Measurements from ENCODE around the gene WDR88. TPM values are rescaled to one million over a fixed set of nuclear protein-coding genes. Genes with fewer than 3 reads are reported as not detected.

Gene WDR88
- total and polyA plus RNA-seq, 10 of the 15 experiments (the other 5 are each of a cell fraction or from before 2014, with no cell fraction given): 0.19 to 0.34 TPM; not detected in 8

- Histone ChIP-seq H4K20me1 (ENCODE audit: control insufficient read depth, insufficient read depth) (no peaks in the 10 kb centered on the region), H2AFZ (ENCODE audit: control insufficient read depth, low read depth, low read length) (no peak overlapping the region), H3K9ac (ENCODE audit: control insufficient read depth, insufficient read depth, low read length) (no peak overlapping the region), H3K36me3 (ENCODE audit: control insufficient read depth in 2 of 2, insufficient read depth in 2 of 2, low read length in 1 of 2) (no peaks in the 10 kb centered on the region), H3K4me2 (ENCODE audit: control insufficient read depth, insufficient read depth) (no peak overlapping the region), H3K27ac (ENCODE audit: control insufficient read depth, insufficient read depth) (no peak overlapping the region), H3K9me3 (replicated peaks; ENCODE audit: control insufficient read depth, insufficient read depth, low read length) (no peaks in the 10 kb centered on the region), H3K27me3 (replicated peaks in 1 of 2; ENCODE audit: control insufficient read depth in 2 of 2, insufficient read depth in 2 of 2, low read length in 1 of 2) (no peaks in the 10 kb centered on the region), H3K4me3 (no peak overlapping the region), H3K79me2 (ENCODE audit: control insufficient read depth, insufficient read depth, low read length) (no peaks in the 10 kb centered on the region), H3K4me1 (ENCODE audit: control insufficient read depth, insufficient read depth, low read length) (peaks cover 10% of the 10 kb centered on the region)
- ChIA-PET POLR2A (no interaction called here), CTCF (interaction anchor here (3.2 kb wide), 1 partner anchor 26 kb away, joined by 12 read pairs; no protein-coding TSS in a partner anchor), RAD21 (ENCODE audit: unreplicated experiment) (interaction anchor here (0.9 kb wide), 1 partner anchor 26 kb away, joined by 3 read pairs; no protein-coding TSS in a partner anchor), SMC1A (ENCODE audit: uncharacterized antibody, unreplicated experiment) (no interaction called here)
- in situ Hi-C loops (cut with MboI) (no loop called here), intact Hi-C loops (cut with micrococcal nuclease; ENCODE audit: unreplicated experiment) (no loop called here)
- no peak for FAIRE-seq
- DNase-seq (ENCODE audit: low read depth, low spot score): no peak
- 100% methylated on average over 3 of the region's 3 CpGs for WGBS (ENCODE audit: insufficient coverage, insufficient replicate concordance, low lambda C conversion rate, missing lambda C conversion rate)
- BruUV-seq (replicated peaks): no TSS peak
- TF ChIP-seq BMI1 (IDR thresholded peaks at IDR 0.05; ENCODE audit: borderline replicate concordance): no peak
- no peak for TF ChIP-seq NFIC (IDR thresholded peaks at IDR 0.05; ENCODE audit: low read depth, low read length)
- no peak for TF ChIP-seq MEF2B (IDR thresholded peaks at IDR 0.05; ENCODE audit: partially characterized antibody, poor library complexity, severe bottlenecking)
- no peak for TF ChIP-seq SUZ12 (IDR thresholded peaks at IDR 0.05; ENCODE audit: unreplicated experiment)
- no peak for TF ChIP-seq RFX5 (IDR thresholded peaks at IDR 0.05; ENCODE audit: low read depth, low read length)
- TF ChIP-seq, protein P1, sequence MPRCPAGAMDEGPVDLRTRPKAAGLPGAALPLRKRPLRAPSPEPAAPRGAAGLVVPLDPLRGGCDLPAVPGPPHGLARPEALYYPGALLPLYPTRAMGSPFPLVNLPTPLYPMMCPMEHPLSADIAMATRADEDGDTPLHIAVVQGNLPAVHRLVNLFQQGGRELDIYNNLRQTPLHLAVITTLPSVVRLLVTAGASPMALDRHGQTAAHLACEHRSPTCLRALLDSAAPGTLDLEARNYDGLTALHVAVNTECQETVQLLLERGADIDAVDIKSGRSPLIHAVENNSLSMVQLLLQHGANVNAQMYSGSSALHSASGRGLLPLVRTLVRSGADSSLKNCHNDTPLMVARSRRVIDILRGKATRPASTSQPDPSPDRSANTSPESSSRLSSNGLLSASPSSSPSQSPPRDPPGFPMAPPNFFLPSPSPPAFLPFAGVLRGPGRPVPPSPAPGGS (IDR thresholded peaks at IDR 0.05; ENCODE audit: borderline replicate concordance, insufficient read depth, low read depth, low read length, poor library complexity, severe bottlenecking): no peak
- no peak for TF ChIP-seq EED (IDR thresholded peaks at IDR 0.05; ENCODE audit: low read depth)
- no peak for TF ChIP-seq NKRF (conservative IDR thresholded peaks at IDR 0.05)
- no peak for TF ChIP-seq SMC3 (IDR thresholded peaks at IDR 0.05; ENCODE audit: borderline replicate concordance, low read length)
- no peak for TF ChIP-seq POLR2AphosphoS5 (IDR thresholded peaks at IDR 0.05; ENCODE audit: low read length)
- ATAC-seq: no peak
These were observed 26.0 kb downstream of the WDR88 start for GRCh38 chr19:33157906-33158305.

Data from GM12878 (cell line).